Astrocyte of the cerebellum (primary cell): ENCODE measurements around the gene GREB1.

ENCODE experiments used
- DNase-seq: peaks from one replicate; pipeline ENCODE4 v3.0.0-alpha.2; 2011; ENCODE audit warnings: low read depth
- H3K4me3 ChIP-seq: 2 replicates; pipeline ENCODE4 v1.5.1; 2011; ENCODE audit warnings: mild to moderate bottlenecking, low read depth, low read length, moderate library complexity
- CTCF ChIP-seq: IDR thresholded peaks from 2 replicates; pipeline ENCODE4 v1.5.1; 2012; ENCODE audit warnings: low read length, low read depth, moderate library complexity, mild to moderate bottlenecking; ENCODE audit errors: missing control alignments
- in situ Hi-C: cut with HindIII; loops from 2 replicates; pipeline ENCODE4 v1.10.0; 2017; ENCODE audit warnings: low sequenced_read_pairs

Gene GREB1

DNA sequence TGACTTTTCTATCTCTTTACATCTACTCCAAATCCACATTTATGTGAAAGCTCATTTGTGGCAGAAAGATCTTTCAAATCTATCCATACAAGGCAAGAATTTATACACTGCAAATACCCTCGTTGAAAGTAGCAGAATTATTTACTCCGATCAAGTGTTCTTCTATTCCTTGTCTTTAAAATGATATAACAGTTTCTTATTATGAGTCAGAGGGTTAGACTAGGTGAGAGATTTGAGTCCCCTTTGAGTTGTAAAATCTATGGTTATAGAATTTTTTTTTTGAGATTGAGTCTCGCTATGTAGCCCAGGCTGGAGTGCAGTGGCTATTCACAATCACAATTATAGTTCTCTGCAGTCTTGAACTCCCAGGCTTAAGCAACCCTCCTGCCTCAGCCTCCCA lies 5.6 kb upstream of the GREB1 start:
- no peak overlapping the region for H3K4me3 ChIP-seq
- TF ChIP-seq CTCF, result no peak
- in situ Hi-C loops, result no loop called here

DNA sequence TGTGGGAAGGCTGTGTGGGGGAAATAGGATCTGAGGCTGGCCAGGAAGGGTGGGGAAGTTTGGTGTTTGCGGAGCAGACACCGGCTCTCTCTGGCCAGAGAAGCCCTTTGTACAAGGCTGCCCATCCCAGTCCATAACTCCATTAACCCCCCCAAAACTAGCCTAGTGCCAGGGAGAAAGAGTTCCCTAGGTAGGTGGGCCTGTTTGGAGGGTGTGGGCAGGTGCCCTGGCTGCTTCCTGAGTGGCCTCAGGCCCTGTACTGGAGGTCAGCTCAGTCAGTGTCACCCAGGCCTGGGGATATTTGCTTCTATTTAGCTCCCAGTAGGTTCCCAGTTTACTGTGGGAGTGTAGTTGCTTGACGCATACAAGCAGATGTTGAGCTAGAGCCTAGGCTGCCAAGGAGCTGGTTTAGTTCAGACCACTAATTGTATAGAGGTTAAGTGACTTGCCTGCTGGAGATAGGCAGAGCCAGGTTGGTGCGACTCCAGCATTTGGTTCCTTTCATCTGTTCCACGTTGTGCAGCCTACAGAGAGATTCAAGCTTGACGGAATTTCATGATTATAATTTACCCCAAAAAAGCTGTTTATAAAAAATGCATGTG lies 2.9 kb upstream of the GREB1 start:
- no peak overlapping the region for H3K4me3 ChIP-seq
- TF ChIP-seq CTCF, result no peak
- no peak for DNase-seq
- in situ Hi-C loops, result no loop called here

More for the DNA sequence above, 5.6 kb upstream of the GREB1 start:
- no peak for DNase-seq

DNA sequence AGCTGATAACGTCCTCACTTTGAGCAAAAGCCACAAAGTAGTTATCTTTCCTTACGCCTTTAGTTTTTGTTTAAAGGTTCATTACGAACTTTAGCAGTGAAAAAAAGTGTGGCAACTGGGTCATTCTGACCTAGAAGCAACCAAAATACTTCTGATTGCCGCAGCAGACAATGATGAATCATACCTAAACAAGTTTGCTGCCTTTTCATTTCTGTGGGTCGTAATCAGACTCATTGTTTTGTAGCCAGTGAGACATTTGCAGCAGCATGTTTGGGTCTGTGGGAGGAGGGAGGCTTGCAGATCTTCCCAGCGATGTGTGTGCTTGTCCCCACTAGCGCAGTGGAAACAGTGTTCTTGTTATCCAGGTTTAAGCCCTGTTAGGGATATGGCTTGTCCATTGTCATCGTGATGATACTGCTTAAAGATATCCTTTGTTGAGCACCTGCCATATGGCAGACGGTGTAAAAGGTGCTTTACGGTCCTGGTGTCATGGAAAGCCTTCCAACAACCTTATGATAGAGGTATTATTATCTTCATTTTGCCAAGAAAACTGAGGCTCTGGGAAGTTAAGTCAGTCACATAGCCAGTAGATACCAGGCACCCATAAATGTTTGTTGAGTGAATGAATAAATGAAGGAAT lies 1.3 kb upstream of the GREB1 start:
- DNase-seq, result no peak
- TF ChIP-seq CTCF, result no peak
- in situ Hi-C loops, result no loop called here

GRCh38 chr2:11534071-11534745 lies 363 bp downstream of the GREB1 start:
- H3K4me3 ChIP-seq, result no peak overlapping the region
- TF ChIP-seq CTCF, result no peak
- in situ Hi-C loops, result no loop called here
- DNase-seq, result no peak

More for the DNA sequence above, 1.3 kb upstream of the GREB1 start:
- no peak overlapping the region for H3K4me3 ChIP-seq

GRCh38 chr2:11534746-11535484 lies 1.1 kb downstream of the GREB1 start:
- DNase-seq, result no peak
- in situ Hi-C loops, result no loop called here
- TF ChIP-seq CTCF, result peak; percentile 2
- no peak overlapping the region for H3K4me3 ChIP-seq

- no peak overlapping the region for H3K4me3 ChIP-seq
- in situ Hi-C loops, result no loop called here
- TF ChIP-seq CTCF, result no peak
- no peak for DNase-seq
These were observed 2.1 kb downstream of the GREB1 start for GRCh38 chr2:11535899-11536344.
